ENCODE measurements around the gene NFX1.

Gene NFX1

DNA sequence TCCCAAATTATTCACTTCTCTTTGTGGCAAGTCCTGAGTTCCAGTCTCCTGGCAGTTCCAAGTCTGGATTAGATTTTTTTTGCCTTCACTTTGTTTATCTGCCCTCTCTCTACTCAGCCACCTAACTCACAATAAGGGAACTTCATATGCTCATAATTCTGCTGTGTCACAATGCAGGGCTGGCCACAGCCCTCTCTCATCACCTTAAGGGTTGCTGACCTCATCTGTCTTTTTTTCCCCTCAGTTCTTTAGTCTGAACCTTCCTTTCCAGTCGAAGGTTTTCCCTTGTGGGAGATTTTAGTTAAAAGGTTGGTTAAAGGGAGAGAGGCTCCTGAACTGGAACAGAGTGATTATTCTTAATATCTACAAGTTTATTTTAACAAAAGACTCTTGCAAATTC is 29.9 kb upstream of the NFX1 start:
- TF ChIP-seq, protein P1, sequence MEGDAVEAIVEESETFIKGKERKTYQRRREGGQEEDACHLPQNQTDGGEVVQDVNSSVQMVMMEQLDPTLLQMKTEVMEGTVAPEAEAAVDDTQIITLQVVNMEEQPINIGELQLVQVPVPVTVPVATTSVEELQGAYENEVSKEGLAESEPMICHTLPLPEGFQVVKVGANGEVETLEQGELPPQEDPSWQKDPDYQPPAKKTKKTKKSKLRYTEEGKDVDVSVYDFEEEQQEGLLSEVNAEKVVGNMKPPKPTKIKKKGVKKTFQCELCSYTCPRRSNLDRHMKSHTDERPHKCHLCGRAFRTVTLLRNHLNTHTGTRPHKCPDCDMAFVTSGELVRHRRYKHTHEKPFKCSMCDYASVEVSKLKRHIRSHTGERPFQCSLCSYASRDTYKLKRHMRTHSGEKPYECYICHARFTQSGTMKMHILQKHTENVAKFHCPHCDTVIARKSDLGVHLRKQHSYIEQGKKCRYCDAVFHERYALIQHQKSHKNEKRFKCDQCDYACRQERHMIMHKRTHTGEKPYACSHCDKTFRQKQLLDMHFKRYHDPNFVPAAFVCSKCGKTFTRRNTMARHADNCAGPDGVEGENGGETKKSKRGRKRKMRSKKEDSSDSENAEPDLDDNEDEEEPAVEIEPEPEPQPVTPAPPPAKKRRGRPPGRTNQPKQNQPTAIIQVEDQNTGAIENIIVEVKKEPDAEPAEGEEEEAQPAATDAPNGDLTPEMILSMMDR (IDR thresholded peaks at IDR 0.05), result no peak

GRCh38 chr9:33263131-33264002 is 26.9 kb upstream of the NFX1 start:
- TF ChIP-seq, protein P1 (IDR thresholded peaks at IDR 0.05), result no peak

DNA sequence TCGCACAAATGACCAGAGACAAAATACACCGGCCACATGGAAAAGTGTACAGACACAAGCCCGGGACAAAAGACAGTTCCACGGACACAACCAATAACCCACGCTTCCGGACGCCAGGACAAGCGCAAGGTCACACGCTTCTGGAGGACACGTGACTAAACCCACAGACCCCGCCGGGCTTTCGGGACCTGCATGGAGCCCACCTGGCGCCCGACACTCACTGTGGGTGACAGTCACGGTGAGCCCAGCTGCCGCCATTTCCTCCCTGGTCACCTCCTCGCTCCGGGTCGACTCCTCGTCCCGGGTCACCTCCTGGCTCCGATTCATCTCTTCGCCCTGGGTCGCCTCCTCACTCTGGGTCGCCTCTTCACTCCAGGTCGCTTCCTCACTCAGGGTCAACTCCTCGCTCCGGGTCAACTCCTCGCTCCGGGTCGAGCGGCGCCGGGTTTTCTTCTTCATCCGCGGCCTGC is 26.3 kb upstream of the NFX1 start:
- TF ChIP-seq, protein P1 (IDR thresholded peaks at IDR 0.05), result no peak

DNA sequence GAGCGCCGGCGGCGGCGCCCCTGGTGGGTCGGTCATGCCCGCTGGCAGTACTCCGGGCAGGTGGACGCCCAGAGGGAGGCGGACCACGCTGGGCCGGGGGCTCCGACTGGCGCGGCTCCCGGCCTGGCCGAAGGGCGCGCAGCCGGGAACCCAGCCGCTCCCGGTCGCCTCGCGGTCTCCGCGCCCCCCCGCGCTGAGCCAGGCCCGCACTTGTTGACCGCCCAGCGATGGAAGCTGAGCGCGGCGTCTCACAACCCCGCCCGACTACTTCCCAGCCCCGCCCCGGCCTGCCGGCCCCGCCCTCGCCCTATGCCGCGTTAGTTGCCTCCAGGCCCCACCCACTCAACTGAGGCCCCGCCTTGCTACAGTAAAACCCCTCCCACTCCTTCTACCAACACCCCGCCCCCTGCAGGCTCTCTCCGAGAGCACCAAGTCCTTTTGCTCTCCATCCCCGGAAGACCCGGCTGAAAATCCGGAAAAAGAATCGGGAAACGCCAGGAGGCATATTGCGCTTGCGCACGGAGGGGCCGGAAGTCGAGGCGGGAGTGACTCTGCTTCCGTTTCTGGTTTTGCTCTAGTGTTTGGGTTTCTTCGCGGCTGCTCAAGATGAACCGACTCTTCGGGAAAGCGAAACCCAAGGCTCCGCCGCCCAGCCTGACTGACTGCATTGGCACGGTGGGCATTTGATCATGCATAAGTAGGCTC is 25.7 kb upstream of the NFX1 start, which contains the start of the genes BAG1 and CHMP5:
TSS of gene BAG1 (minus strand) at position 236 of the 705 bp plus-strand sequence.
TSS of gene CHMP5 (plus strand) at position 577 of the 705 bp plus-strand sequence. CDS start at position 607, 30 bp downstream.
- TF ChIP-seq, protein P1 (IDR thresholded peaks at IDR 0.05), result no peak

DNA sequence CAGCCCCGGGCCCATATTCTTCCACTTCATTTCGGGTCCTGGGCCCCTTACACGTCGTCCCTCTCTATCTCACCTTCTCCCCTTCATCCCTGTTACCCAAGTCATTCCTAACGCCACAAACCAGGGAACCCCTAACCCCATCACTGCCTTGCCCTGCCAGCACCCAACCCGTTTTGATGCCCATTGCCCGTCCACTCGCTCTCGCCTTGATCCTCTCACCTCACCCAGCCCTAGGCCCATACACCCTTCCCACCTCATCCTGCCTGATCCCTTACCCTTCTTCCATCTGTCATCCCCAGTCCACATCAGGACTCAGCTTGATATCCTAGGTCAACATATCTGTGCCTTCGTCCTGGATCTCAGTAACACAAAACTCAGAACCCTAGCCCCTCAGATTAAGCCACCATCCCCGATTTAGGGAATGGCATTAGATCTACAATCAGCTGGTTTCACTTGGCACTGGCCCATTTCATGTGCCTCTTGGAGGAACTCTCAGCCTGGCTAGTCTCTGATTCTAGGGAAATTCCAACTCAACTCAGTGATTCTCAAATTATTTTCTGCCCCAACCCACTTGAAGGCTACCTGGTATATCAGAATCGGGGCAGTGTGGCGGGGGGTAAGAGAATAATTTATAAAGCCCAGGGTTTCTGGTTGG is 25.0 kb upstream of the NFX1 start:
- TF ChIP-seq, protein P1 (IDR thresholded peaks at IDR 0.05), result no peak

- TF ChIP-seq, protein P1 (IDR thresholded peaks at IDR 0.05), result no peak
These were observed 23.1 kb upstream of the NFX1 start for GRCh38 chr9:33267151-33267767.

DNA sequence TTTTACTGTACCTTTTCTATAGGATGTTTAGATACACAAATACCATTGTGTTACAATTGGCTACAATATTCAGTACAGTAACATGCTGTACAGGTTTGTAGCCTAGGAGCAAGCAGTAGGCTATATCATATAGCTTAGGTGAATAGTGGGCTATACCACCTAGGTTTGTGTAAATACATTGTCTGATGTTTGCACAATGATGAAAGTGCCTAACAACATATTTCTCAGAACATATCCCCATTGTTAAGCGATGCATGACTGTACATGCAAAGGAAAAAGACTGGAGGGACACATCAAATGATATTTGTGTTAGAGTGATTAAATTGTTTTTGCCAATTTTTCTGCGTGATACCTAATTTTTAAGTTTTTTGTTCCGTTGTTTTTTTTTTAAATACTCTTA is 20.2 kb upstream of the NFX1 start:
- TF ChIP-seq, protein P1 (IDR thresholded peaks at IDR 0.05), result no peak

Measured in LNCAP (cell line).